Right lobe of liver (tissue), 6 donors: Measurements from ENCODE around the gene NCKAP5. TPM values are rescaled to one million over a fixed set of nuclear protein-coding genes. Genes with fewer than 3 reads are reported as not detected.
A peak's percentile ranks its signal among the peaks of the same experiment; 100 is the strongest.

ENCODE experiments used
- ATAC-seq, 4 donors: fragments of 200-7000 bp; cut with Tn5 transposase; one replicate each; pipeline ENCODE4 v1.9.1; 2020; ENCODE audit warnings: mild to moderate bottlenecking in 4 of 4, moderate library complexity in 4 of 4
- DNase-seq, 3 donors: peaks; one replicate each; pipeline ENCODE4 v3.0.0-alpha.2; 2020
- H3K27ac ChIP-seq, 3 donors: fragments of 200-600 bp; one replicate each; pipeline ENCODE4 v1.8.0; 2022
- H3K27me3 ChIP-seq, 2 donors: fragments of 200-600 bp; one replicate each; pipeline ENCODE4 v1.8.0; 2022
- H3K36me3 ChIP-seq, 4 donors: fragments of 200-600 bp; sonication (generic) in 1 of 4; one replicate each; pipeline versions ENCODE4 v1.5.1 to v1.8.0; 2017 to 2022; ENCODE audit warnings: control low read depth in 1 of 4
- H3K4me1 ChIP-seq, 4 donors: fragments of 200-600 bp; sonication (generic) in 1 of 4; one replicate each; pipeline versions ENCODE4 v1.5.1 to v1.8.0; 2017 to 2022; ENCODE audit warnings: control low read depth in 1 of 4
- H3K4me3 ChIP-seq, 3 donors: fragments of 200-600 bp; one replicate each; pipeline ENCODE4 v1.8.0; 2022
- H3K9me3 ChIP-seq, 4 donors: fragments of 200-600 bp; sonication (generic) in 1 of 4; one replicate each; pipeline versions ENCODE4 v1.5.1 to v1.8.0; 2017 to 2022; ENCODE audit warnings: control low read depth in 1 of 4
- CTCF ChIP-seq, 4 donors: fragments of 200-600 bp in 3 of 4; fragments of 450-650 bp in 1 of 4; IDR thresholded peaks; one replicate each; pipeline versions ENCODE4 v1.5.1 to v1.8.0; 2016 to 2022; ENCODE audit warnings: antibody characterized with exemption in 4 of 4, mild to moderate bottlenecking in 2 of 4
- POLR2A ChIP-seq: fragments of 450-650 bp; IDR thresholded peaks from one replicate; pipeline ENCODE4 v1.6.1; 2017; ENCODE audit warnings: antibody characterized with exemption, mild to moderate bottlenecking
- whole genome bisulfite sequencing: methylation state at CpG from one replicate; pipeline ENCODE4 v1.1.6; 2018; ENCODE audit warnings: low coverage, low lambda C conversion rate; ENCODE audit not compliant: insufficient coverage; ENCODE audit errors: missing lambda C conversion rate; 5-methylcytosine and 5-hydroxymethylcytosine counted together
- intact Hi-C, 2 donors: fragments of 100-400 bp; cut with DNase I; formaldehyde crosslinking; loops; one replicate each; pipeline versions ENCODE4 v1.11.2 to v1.14.1; 2022
- total RNA-seq, 6 experiments: library from RNA; depleted of rRNA in 2 of 6; stranded (reverse); fragments of >200 nt in 2 of 6; fragmentation: NEBNext Ultra II Directional in 3 of 6; extraction: Animal tissue kit (Norgen Biotek cat#: 25700) in 3 of 6; gene quantifications; one replicate each; pipeline versions ENCODE4 v1.1.0 to v1.2.4, GENCODE V29; 2016 to 2023
- donor health status: DM: no; HTN: yes; CAD: no.
- donor health status: DM: no; HTN: no; CAD: no.
- donor health status: DM: no; HTN: no; CAD: no.
- donor health status: DM: no; HTN: yes; CAD: no.
- donor health status: DM: no; HTN: yes; CAD: no.

The NCKAP5 gene
- total RNA-seq, 6 experiments from 2014 or later: 3.6 to 11.7 (median 6.9) TPM

- 76% methylated on average over 4 of the region's 4 CpGs for WGBS
These were observed 129.3 kb downstream of the NCKAP5 start for GRCh38 chr2:133438848-133439564.

GRCh38 chr2:133438026-133438425, 130.2 kb downstream of the NCKAP5 start:
- no peak overlapping the region for H3K27ac ChIP-seq
- intact Hi-C loops: no loop called here
- H3K9me3 ChIP-seq: no peaks in the 10 kb centered on the region
- no peaks in the 10 kb centered on the region for H3K4me1 ChIP-seq
- H3K27me3 ChIP-seq: no peaks in the 10 kb centered on the region
- no peaks in the 10 kb centered on the region for H3K36me3 ChIP-seq
- ATAC-seq (peak in 2 of 4 donors; percentile 19 to 34), DNase-seq (no peak)
- TF ChIP-seq CTCF (IDR thresholded peaks at IDR 0.05) (no peak), POLR2A (no peak)
- H3K4me3 ChIP-seq: no peak overlapping the region

More at GRCh38 chr2:133438848-133439564, 129.3 kb downstream of the NCKAP5 start:
- H3K36me3 ChIP-seq: no peaks in the 10 kb centered on the region
- DNase-seq: no peak
- no peaks in the 10 kb centered on the region for H3K9me3 ChIP-seq
- no peak overlapping the region for H3K27ac ChIP-seq
- TF ChIP-seq POLR2A (no peak), CTCF (IDR thresholded peaks at IDR 0.05) (no peak)
- H3K4me3 ChIP-seq: no peak overlapping the region
- H3K4me1 ChIP-seq: no peaks in the 10 kb centered on the region
- intact Hi-C loops: no loop called here
- no peaks in the 10 kb centered on the region for H3K27me3 ChIP-seq
- ATAC-seq: no peak

GRCh38 chr2:133437492-133437891, 130.8 kb downstream of the NCKAP5 start:
- H3K9me3 ChIP-seq: no peaks in the 10 kb centered on the region

GRCh38 chr2:133434959-133435668, 133.1 kb downstream of the NCKAP5 start:
- H3K27ac ChIP-seq: no peak overlapping the region
- intact Hi-C loops: no loop called here
- H3K36me3 ChIP-seq: no peaks in the 10 kb centered on the region
- no peak overlapping the region for H3K4me3 ChIP-seq
- no peak for TF ChIP-seq POLR2A
- TF ChIP-seq CTCF (IDR thresholded peaks at IDR 0.05): no peak
- WGBS: 62% methylated on average over 5 of the region's 5 CpGs
- no peaks in the 10 kb centered on the region for H3K4me1 ChIP-seq
- no peaks in the 10 kb centered on the region for H3K27me3 ChIP-seq
- DNase-seq (no peak), ATAC-seq (peak in 1 of 4 donors; percentile 35)
- H3K9me3 ChIP-seq: no peaks in the 10 kb centered on the region

More at GRCh38 chr2:133437492-133437891, 130.8 kb downstream of the NCKAP5 start:
- no peak for DNase-seq
- no peaks in the 10 kb centered on the region for H3K36me3 ChIP-seq
- H3K4me1 ChIP-seq: no peaks in the 10 kb centered on the region
- H3K27me3 ChIP-seq: no peaks in the 10 kb centered on the region
- no peak for ATAC-seq
- WGBS: 76% methylated on average over 3 of the region's 3 CpGs
- H3K4me3 ChIP-seq: no peak overlapping the region
- TF ChIP-seq POLR2A: no peak
- TF ChIP-seq CTCF (IDR thresholded peaks at IDR 0.05): no peak
- intact Hi-C loops: no loop called here
- H3K27ac ChIP-seq: no peak overlapping the region
